Measurements from ENCODE around the gene GDF2.

The GDF2 gene

DNA sequence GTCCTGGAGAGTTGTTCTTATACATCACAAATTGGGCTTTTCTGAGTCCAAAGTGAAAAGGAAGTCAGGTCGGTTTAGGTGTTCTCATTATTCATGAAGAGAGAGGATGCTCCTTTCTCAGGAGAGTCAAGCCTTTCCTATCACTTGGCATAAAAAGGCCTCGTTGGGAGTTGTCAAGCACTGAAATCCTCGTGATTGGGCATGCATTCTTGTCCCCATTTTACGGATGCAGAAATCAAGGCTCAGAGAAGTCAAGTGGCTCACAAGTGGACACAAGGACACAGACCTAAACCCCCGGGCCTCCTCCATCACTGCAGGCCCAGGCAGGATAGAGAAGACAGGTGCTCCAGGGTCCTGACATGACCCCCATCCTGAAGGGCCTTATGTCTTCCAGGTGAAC, 34.5 kb downstream of the GDF2 start:
- DNase-seq: no peak

DNA sequence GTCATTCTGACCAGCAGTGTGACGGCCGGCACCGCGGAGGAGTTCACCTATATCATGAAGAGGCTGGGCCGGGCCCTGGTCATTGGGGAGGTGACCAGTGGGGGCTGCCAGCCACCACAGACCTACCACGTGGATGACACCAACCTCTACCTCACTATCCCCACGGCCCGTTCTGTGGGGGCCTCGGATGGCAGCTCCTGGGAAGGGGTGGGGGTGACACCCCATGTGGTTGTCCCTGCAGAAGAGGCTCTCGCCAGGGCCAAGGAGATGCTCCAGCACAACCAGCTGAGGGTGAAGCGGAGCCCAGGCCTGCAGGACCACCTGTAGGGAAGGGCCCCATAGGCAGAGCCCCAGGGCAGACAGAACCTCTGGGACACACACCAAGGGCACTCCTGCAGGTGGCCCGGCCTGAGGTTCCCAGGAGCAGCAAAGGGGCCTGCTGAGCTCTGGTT, 34.9 kb downstream of the GDF2 start:
- DNase-seq: no peak

DNA sequence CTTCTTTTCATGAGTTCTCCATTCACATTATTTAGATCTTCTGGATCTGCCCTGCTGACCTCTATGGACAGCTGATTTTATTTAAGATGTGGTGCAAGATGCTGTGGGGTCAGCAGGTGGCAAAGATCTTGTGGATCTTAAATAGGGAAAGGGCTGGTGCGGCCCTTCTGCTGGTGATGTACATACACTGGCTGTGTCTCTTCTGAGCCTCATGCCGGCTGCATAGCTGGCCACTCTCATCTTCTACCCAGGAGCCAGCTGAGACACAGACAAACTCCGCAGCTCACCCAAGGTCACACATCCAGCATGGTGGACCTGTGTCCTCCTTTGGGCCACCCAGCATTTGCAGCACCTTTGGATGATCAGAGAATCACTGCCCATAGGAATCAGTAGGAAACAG, 35.7 kb downstream of the GDF2 start:
- DNase-seq: no peak

DNA sequence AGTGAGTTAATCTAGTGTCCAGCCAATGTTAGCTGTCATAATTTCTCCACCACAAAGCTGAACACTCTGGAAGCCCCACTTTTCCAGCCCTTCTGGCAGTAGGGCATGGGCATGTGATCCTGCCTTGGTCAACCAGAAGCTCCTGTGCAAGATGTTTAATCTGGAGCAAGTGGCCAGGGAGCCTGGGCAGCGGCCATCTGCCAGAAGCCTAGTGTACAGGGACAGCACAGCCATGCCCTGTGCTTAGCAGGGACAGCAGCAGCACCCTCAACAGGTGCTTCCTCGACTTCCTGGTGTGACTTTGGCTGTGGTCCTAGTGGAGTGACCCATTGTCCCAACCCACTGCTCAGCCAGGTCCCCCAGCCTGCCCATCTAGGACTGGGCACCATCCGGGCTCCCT, 36.2 kb downstream of the GDF2 start:
- no peak for DNase-seq

DNA sequence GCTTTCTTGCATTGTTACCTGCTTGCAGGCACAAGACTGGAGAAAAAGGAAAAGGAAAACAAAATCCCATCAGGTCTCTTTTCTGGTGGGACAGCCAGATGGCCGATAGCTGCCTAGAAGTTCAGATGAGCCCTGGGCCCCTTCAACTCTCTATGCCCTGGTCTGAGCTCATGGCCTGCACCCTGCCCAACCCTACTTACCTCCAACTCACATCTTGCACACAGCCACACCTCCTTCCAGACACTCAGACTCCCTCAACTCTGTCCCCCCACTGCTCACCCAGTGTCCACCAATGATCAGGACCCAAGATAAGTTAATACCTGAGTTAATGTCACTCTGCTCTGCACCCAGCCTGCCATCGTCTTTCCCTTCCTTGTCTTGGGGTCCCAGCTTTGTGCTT, 36.8 kb downstream of the GDF2 start:
- no peak for DNase-seq

DNA sequence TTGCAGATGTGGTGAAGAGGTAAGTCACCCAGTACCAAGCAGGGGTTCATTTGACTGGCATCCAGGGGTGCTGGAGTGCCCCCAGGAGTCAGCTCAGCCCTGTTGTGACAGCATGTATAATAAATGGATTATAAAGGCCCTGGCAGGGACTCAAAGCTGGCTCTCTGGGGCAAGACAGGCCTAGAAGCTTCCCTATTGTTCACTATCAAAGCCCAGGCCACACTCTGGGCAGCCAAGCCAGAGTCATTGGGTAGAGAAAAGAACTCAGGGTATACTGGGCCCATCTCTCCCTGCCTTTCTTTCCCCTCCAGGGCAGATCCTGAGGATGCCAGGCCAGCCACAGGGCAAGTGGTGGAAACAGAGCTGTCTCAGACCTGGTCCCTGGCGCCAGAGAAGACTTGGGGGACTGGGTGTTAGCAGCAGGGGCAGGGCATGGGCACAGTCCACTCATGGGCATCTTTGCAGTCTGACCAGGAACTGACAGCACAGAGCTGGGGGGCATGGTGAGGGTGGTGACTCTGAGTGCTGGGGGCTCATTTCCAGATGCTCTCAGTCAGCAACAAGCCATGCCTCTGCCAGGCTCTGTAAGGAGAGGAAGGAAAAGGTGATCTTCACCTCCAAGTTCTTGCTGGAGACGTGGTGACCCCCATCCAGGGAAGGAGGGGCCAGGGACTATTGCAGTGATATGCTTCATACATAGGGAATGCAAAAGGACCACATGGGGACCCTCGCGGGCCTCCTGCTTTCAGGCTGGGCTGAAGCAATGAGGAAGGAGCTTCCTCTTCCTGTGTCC, 37.6 kb downstream of the GDF2 start:
- no peak for DNase-seq

DNA sequence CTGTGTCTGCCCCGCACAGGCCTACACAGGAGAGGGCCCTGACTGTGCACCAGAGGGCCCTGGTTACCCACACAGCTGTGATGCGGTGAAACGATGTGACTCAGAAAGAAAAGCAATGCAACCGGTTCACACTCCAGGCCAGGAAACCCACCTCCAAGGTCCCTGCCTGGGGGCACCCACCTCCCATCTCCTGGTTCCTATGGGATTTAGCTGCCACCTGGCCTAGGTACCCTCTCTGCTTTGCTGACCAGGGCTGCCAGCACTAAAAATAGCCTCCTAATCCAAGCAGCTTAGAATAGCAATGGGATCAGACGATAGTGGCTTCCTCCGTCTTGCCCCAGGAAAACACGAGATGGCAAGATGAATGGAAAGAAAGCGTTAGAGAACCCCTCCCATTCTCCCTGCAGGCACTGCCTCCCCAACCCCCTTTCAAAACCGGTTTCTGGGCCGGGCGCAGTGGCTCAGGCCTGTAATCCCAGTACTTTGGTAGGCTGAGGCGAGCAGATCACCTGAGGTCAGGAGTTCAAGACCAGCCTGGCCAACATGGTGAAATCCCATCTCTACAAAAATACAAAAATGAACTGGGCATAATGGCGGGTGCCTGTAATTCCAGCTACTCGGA, 38.3 kb downstream of the GDF2 start:
- DNase-seq: no peak

DNA sequence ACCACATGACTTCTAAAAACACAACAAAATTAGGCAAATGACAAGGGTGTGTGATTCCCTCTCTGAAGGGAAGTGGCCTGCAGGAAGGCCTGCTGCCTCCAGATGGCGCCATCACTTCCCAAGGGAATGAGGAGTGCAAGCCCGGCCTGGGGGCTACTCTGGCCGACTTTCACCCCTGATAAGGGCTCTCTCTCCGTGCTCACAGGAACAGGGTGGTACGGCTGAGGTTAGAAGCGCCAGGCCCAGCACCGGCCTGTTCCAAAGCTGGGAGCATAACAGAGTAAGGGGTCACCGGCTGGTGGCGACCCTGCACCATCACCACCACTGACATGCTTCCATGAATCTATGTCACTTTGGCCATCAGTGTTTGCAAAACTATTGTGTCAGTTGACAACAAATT, 39.0 kb downstream of the GDF2 start:
- DNase-seq: peak in 1 of 2 experiments; percentile 23

DNA sequence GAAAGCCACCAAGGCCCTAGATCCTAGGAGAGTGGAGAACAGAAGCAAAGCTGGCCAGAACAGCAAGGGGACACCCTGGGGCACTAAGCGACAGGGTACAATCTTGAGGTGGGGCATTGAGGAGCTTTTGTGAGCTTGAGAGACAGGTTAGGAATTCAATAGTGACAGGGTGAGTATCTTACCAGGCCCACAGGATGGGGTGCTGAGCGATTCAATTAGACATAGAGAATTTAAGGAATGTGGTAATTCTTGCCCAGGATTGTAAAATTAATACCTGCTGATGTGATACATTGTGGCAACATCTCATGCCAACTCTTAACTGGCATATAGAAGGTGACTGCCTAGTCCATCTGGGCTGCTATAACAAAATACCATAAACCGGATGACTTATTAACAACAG, 39.9 kb downstream of the GDF2 start:
- no peak for DNase-seq

DNA sequence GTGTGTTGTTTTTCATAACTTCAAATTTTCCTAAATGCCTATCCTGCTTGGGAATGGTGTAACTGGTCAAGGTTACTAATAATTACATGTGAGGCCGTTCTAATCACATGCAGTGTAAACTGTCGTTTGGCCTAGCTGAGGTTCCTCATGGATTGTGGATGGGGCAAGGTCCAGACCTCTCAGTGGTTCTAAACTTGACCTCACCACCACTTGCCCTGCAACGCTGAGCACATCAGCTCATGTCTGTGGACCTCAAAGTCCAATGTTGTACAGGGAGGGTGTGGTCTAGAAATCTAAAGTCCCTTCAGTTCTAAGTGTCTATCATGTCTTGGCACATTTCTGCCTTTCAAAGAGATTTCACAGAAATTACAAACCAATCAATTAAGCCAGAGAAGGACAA, 41.5 kb downstream of the GDF2 start:
- DNase-seq: no peak

DNA sequence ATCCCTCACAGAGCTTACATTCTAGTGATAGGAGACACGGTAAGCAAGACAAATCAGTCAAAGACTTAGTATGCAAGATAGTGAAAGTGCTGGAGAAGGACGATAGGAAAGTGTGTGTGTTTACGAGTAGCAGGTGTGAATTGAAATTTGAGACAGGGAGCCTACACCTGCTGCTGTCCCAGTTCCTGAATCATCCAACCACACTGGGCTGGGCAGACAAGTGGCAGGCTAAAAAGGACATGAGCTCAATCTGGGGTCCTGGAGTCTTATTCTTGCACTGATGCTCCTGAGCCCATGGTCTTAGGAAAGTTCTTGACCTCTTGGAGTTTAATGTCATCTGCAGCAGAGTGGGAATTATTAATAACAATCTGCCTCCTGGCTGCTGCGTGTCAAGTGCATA, 42.1 kb downstream of the GDF2 start:
- DNase-seq: peak; percentile 5 to 58

DNA sequence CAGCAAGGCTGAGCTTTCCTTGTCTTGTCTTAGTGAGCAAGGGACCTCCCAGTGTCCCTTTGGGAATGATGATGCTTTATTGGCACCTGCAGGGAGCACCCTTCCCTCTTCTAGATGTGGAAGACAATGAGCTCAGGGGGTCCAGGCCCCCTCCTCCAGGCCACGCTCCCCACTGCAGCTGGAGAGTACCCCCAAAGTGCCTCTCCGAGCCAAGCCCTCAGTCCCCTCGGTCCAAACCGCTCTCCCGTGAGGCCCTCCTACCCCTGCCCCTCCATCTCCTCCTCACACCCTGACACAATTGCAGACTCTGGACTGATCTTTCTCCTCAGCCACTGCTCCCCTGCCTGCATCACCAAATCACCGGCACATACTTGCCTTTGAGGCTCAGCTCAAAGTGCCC, 42.7 kb downstream of the GDF2 start:
- no peak for DNase-seq

DNA sequence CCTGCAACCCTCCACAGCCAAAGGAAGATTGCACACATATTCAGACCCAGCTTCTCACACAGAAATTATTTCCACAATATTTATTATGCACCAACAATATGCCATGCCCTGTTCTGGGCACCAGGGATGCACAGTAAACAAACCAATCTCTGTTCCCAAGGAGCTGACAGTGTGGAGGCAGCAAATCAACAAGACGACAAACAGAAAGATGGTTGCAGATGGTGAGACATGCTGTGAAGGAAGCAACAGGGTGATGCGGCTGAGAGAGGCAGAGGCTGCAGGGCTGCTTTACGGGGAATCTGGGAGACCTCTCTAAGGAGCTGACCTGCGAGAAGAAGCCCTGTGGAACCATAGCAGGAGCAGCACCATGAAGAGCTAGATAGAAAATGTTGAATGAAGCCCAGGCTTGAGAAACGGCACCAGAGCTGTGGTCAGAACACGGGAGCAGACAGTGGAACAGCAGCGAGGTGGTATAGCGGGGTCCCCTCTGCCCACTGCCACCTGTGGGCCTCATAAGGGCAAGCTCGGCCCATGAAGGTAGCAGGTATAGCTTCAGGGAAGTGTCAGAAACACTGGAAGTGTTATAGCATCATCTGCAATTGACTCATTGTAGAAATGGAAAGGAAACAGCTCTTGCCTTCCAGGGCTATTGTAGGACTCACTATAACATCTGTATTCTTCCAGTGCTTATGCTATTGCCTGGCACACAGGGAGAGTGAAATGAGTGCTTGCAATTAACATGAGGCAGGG, 43.4 kb downstream of the GDF2 start:
- no peak for DNase-seq

DNA sequence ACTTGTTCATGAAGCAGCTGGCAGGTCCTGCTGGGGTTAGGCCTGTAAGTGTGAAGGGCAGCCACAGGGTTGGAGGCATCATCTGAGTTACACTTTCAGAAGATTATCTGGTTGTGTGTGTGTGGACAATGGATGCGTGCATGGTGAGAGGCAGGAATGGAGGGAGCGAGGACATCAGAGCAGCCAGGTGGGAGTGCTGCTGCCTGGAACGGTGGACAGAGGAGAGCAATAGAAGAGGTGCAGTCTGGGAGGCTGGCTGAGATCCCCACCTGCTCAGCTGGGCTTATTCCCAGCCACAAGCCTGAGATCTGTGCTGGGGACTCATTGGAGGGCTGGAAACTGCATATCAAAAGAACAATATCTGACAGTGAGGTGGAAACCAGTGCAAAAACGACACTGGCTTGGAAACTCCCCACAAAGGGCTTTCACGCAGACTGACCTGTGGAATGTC, 44.0 kb downstream of the GDF2 start:
- no peak for DNase-seq

DNA sequence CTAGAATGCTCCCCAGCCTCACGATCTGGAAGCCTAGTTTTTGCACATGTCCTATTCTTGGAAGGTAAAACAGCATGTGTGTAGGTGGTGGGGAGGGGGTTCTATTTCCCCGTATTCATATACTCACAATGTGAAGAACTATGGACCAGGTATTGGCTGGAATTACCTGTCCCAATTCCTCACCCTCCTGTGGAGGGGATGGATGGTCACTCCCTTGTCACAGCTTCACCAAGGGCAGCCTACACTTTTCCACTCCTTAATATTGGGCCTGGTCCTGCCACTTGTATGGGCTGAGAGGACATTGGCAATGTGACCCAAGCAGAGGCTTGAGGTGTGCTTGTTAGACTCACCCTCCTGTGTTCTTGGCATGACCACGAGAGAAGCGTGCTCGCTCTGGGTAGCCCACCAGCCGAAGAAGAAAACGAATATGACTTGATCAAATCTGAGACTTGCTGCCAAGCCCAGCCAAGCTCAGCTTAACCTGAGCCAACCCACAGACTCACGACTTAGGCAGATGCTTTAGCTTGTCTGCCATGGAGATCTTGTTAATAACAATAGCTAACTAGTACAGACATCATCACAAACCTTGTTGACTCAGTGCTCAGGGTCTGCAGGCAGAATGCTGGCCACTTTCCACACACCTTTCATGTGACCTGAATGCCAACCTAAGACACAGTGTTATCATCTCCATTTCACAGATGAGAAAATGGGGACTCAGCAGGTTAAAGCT, 44.6 kb downstream of the GDF2 start:
- no peak for DNase-seq

DNA sequence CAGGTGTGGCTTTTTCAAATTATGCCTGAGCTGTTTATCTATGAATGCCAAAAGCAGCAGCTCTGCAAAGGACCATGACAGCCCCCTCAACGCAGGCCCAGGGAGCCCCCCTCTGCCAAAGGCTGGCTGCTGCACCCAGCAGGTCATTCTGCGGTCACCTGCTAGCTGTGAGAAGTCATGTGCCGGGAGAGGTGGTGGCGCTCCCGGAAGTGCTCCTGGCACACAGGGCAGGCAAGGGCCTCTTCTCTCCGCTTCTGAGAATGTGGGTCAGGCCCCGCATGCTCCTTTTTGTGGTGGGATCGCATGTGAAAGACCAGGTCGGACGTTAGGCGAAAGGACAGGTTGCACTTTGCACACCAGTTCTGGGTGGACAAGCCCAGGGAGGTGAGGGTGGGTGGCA, 45.4 kb downstream of the GDF2 start:
- no peak for DNase-seq

DNA sequence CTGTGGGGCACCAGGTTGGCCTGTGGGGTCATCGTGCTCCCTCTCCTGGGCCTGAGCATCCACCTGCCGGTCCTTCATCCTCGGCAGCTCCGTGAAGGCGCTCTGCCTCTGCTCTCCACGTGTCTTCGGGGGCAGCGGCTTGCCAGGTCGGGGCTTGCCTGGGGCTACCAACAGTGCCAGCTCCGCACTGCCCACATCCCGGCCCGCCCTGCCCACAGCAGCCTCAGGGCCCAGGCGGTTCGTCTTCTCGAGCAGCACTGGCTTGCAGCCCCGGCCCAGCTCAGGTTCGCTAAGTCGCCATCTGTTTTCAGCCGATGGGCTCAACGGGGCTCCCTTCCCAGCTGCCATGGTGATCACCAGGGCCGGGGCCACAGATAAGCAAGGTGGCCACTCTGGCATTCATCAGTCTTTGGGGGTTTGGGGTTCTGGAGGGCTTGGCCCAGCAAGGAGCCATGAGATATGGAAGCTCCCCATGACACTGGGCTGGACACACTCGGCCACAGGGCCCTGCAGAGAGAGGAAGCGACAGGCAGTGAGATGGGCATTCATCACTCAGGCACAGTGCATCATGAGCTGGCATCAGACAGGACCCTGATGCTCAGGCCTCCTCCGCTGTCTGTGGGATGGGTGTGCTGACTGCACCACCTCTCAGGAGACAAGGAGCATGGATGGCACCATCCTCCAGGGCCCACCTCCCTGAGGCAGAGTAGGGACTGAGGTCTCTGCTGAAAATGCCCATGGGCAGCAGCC, 46.4 kb downstream of the GDF2 start:
- DNase-seq: peak in 1 of 2 experiments; percentile 7

DNA sequence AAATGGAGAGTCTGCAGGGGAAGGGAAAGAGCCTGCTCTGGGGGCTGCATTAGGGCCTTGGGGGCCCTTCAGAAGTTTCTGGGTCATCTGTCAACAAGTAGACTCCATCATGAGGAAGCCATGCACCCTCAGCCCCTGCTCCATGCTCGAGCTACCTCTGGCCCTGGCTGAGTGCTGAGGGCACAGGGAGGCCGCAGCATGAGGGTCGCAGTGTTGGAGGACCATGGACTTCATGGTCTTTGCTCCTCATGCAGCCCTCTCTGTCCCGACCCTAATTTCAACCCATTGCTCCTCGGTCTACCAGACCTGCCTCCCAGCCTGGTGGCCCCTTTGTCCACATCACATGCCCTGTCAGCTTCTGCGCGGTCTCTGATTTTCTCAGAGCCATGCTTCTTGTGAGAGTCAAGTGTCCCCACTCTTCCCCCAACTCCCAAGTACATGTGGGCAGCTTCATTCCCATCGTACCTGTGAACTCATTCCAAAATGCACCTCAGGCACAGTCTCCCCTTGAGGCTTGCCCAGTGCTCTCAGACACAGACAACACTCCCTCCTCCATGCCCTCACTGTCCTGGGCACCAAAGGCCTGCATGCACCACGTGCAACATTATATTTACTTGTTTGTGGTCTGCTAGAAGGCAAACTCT, 47.1 kb downstream of the GDF2 start:
- DNase-seq: no peak

DNA sequence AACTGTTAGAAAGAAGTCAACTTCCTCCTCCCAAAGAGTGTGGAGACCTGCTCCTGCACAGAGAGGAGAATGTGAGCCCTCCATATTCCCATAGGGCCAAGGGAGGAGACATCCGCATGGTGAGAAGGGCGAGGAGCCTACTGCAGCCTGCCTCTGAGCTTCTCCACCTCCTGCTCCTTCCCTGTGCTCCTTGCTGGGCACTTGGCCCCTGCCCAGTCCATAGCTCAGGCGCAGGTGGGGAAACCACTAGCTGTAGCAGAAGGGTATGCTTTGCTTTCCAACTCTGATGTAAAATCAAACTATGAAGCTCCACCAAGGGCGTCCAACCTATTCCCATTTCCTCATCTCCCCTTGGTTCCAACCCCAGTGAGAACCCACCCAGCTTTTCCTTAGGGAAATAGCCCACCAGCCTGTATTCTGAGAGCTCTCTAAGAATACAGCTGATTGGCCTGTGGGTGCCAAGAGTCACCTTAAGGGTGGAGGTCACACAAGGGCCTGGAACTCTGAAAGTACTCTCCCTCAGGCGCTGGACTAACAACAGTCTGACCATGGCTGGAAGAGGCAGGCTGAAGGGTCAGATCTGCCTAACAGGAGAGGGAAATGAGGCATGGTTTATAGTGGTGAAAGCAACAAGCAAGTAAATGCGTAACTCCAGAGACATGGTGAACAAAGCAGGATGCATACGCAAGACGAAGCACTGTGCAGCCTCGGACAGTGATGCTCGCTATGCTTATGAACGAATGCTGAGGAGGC, 47.9 kb downstream of the GDF2 start:
- DNase-seq: no peak

DNA sequence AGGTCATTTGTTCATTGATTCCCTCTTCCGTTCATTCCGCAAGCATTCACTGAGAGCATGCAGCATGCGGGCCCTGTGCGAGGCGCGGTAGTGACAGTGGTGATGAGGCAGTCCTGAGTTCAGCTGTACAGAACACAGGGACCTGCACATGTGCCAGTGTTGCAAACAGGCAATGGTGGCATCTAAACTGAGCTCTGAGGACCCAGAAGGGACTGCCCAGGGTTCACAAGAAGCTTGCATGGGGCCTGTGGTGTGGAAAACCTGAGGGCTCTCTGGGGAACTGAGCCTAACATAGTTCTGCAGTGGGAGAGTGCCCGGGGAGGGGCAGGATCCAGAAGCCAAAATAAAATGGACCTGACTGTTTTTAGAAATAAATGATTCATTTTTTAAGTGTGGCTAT, 48.6 kb downstream of the GDF2 start:
- DNase-seq: no peak
